HG03103 (cell line): Measurements from ENCODE around the gene BAD.

Source experiments
- ATAC-seq: cut with Tn5 transposase; IDR thresholded peaks from one replicate; pipeline ENCODE4 v1.9.1; 2021; ENCODE audit warnings: low read depth; ENCODE audit not compliant: unreplicated experiment

Gene BAD

DNA sequence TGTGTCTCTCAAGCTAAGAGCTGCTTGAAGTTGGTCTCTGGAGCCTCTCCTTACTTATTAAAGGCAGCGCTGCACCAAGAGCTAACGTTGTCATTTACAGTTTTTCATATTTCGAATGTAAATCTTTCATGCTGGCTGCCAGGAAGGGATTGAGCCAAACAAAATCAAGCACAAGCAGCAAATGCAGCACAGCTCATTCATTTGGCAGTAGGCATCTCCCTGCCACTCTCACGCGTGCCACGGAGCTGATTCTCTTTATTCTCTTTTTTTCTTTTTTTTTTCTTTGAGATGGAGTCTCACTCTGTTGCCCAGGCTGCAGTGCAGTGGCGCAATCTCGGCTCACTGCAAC is 51.5 kb downstream of the BAD start:
- no peak for ATAC-seq

DNA sequence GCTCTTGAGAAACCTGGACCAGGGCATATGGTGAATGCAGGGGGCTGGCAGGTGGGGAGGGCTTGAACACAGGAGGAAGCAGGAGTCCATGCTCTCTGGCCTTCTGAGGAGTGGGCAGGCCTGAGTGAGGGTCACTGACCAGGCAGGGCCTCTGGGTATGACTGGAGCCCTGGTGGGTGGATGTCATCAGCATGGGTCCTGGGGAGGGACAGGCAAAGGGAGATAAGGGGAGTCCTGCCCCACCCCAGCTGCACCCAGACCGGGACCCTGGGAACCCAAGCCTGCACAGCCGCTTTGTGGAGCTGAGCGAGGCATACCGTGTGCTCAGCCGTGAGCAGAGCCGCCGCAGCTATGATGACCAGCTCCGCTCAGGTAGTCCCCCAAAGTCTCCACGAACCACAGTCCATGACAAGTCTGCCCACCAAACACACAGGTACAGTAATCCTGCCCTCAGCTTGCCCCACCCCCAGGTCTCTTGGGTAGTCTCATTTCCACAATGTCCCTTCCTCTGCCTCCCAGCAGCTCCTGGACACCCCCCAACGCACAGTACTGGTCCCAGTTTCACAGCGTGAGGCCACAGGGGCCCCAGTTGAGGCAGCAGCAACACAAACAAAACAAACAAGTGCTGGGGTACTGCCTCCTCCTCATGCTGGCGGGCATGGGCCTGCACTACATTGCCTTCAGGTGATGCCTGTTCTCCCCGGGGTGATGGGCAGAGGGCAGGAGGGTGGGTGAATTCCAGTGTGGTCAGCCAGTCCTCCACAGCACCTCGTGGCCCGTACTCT is 52.1 kb downstream of the BAD start:
- ATAC-seq = no peak

DNA sequence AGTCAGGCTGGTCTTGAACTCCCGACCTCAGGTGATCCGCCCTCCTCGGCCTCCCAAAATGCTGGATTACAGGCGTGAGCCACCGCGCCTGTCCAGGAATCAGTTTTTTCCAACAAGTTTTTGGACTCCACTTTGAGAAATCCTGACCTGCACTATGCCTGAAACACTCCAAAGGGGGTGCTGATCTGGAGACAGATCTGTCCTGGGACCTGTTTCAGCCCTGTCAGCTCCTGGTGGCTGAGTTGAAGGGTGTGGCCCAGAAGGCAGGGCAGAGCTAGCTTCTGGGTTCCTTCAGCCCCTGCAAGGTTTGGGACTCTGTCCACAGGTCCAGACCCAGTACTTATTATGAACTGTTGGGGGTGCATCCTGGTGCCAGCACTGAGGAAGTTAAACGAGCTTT is 52.9 kb downstream of the BAD start:
- ATAC-seq = no peak

DNA sequence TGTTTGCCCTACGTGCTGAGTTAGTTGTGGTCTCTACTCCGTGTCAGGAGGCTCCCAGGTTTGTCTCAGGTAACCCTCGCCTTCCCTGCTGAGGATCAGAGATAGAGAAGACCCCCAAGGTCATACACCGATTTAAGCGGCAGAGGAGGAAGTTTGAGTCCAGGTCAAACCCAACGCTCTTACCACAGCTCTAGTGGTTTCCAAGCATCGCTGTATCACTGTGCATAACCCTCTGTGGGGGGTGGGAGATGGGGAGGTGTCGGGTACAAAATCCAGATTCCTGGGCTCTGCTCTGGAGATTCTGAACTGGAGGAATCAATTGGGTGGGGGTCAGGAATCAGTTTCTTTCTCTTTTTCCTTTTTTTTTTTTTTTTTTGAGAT is 53.5 kb downstream of the BAD start:
- ATAC-seq = no peak

DNA sequence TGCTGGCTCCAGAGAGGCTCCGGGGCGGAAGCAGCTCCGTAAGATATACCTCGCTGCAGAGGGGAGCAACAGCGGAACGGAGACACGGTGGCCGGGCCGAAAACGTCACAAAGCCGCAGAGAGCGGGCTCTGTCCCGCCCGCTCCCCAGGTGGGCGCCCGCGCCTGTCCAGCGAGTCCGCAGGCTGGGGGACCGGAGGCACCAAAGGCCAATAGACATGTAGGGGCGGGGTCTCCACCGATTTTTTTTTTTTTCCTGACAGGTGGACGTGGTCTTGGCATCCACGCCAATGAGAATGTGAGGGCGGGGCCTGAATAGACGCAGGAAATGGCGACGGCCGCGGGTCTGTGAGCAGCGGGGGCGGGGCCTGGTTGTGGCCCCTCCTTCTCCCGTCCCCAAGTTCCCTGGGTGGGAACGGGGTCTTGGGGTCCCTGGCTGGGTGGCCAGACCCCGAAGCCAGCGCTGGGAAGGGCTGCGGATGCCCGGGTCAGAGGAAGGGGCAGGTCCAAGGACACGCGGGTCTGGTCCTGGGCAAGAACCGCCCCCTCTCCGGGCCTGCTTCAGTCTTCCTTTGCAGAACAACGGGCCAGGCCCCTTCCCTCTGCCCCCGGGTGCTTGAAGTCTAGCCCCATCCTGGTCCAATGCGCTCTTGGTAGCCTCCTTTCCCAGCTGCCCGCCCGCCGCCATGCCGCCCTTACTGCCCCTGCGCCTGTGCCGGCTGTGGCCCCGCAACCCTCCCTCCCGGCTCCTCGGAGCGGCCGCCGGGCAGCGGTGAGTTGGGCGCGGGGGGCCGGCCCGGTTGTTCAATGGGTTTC is 54.1 kb downstream of the BAD start, which contains the start of gene DNAJC4:
DNAJC4 (plus strand) TSS at position 378 of the 814 bp plus-strand sequence; CDS start at position 685, 307 bp downstream.
- ATAC-seq = no peak

DNA sequence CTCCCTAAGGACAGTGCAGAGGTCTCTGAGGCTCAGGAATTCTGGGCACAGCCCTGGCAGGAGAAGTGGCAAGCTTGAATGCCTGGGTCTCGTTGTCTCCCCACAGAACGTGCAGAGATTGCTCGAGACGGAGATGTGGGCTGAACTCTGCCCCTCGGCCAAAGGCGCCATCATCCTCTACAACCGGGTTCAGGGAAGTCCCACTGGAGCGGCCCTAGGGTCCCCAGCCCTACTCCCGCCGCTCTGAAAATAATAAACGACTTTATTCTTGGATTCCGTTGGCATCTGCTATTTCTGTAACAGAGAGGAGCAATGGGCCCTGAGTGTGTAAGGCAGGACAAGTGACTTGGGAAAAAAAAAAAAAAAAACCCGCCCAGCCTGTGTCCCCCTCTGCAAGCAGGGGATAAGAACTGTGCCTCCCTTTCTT is 54.7 kb downstream of the BAD start:
- no peak for ATAC-seq

DNA sequence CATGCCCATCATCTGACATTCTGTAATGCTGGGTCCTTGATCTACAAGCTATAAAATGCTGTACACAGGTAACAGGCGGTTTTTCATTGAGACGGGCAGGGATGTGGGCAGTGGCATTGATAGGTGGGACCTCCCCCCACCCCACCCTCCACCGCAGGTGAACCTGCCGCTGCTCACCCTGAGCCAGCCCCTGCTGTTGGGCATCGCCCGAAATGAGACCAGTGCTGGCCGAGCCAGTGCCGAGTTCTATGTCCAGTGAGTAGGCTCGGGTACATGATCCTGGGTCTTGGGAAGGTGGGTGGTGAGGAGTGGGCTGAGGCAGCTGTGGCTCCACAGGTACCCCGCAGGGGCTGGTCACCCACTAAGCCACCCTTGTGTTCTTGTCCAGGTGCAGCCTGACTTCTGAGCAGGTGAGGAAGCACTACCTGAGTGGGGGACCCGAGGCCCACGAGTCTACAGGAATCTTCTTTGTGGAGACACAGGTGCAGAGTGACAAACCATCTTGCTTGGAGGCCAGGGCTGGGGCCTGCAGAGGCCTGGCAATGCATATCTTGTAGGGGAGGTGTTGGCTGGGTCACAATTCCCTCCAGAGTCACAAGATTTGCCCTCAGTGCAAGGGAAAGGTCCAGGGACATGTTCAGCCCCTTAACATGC is 55.2 kb downstream of the BAD start:
- no peak for ATAC-seq

DNA sequence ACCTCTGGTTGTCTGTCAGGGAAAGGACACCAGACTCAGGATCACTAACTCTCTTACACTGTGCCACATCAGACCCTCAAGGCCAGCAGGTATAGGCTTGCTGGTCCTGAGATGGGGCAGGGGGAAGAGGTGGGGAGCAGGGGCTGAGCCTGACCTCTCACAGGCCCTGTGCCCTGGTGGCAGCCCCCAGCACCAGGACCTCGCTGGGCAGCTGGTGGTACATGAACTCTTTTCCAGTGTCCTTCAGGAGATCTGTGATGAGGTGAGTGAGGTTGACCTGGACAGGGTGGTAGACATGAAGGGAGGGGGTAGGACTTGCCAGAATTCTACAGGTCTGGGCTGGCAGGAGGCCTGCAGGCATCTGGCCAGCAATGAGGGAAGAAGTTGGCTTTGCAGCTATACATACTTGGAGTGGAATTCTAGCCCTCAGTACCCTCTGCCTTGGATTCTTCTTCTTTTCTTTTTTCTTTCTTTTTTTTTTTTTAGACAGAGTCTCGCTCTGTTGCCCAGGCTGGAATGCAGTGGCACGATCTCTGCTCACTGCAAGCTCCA is 57.0 kb downstream of the BAD start:
- no peak for ATAC-seq

DNA sequence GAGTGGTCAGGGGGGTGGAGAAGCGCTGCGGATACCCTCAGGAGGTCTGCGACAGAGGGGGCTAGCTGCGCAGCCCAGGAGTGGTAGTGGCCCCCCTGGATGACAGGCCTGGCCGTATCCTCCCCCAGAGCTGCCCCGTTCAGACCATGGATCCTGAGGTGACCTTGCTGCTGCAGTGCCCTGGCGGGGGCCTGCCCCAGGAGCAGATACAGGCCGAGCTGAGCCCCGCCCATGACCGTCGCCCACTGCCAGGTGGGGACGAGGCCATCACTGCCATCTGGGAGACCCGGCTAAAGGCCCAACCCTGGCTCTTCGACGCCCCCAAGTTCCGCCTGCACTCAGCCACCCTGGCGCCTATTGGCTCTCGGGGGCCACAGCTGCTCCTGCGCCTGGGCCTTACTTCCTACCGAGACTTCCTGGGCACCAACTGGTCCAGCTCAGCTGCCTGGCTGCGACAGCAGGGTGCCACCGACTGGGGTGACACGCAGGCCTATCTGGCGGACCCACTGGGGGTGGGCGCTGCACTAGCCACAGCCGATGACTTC is 57.9 kb downstream of the BAD start:
- no peak for ATAC-seq

DNA sequence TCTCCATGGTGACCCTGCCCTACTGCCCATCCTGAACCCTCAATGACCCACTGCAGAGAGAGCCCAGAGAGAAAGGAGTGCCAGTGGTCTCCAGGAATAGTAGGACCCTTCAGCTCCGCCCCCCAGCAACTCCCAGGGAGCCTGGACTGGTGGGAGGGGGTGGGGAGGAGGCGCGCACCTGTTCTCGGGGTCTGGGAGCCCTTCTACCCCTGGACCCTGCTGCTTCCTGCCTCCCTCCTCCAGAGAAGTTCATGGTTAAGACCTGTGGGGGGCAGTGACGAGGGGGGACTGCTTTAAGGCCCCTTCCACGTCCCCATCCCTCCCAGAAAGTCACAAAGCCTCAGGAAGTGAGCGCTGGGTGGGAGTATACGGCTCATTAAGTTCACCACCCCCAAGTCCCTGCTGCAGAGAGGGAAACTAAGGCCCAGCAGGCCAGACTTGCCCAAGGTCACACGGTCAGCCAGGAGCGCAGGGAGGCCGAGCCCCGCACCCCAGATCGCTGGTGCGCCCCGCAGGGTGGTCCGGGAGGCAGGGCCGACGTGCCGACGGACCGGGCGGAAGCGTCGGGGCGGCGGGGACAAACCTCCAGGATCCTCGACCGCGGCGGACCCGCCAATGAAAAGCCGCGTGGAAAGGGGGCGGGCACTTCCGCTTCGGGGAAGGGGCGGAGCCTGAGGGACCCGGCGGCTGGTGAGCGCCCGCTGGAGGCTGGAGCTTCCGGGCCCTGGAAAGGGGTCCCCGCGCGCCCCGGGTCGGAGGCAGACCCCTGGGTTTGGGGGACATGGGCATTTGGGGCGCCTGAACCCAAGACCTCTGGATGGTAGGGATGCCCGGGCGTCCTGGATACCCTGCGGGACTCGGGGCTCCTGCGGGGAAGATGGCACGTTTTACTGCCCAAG is 58.6 kb downstream of the BAD start, which contains the start of the genes NUDT22 and TRPT1:
NUDT22 (plus strand) TSS at position 667 of the 899 bp plus-strand sequence. CDS start 379 bp downstream, outside the sequence.
TRPT1 (minus strand) TSS at position 579 of the 899 bp plus-strand sequence; CDS start at position 253, 326 bp downstream.
- ATAC-seq = peak; percentile 41

DNA sequence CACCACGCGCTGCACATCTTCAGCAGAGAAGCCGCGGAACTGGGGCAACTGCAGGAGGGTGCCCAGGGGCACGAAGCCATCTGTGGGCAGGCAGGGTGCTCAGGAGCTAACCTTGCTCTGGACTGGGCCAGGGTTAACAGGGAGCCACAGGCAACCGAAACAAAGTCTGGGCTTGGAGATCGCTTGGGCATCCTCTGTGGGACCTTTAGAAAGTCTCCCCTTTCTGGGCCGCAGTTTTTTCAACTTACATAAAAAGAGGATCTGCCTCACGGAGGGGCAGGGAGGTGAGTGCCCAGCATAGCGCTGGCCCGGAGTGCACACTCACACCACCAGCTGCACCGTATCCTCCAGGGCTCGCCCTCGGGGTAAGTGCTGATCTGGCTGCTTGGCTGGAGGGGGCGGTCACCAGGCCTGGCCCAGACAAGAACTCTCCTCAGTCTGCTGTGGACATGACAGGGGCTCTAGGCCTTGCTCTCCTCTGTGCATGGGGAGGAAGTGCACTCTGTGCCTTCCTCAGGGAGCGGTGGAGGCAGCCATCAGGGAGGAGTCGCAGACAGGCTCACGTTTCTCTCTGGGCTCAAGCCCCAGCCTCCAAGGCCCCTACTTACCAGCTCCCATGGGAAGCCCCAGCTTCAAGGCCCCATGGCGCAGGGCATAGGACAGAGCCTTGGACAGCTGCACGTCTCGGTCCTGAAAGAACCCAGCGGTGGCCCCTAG is 59.4 kb downstream of the BAD start:
- no peak for ATAC-seq

DNA sequence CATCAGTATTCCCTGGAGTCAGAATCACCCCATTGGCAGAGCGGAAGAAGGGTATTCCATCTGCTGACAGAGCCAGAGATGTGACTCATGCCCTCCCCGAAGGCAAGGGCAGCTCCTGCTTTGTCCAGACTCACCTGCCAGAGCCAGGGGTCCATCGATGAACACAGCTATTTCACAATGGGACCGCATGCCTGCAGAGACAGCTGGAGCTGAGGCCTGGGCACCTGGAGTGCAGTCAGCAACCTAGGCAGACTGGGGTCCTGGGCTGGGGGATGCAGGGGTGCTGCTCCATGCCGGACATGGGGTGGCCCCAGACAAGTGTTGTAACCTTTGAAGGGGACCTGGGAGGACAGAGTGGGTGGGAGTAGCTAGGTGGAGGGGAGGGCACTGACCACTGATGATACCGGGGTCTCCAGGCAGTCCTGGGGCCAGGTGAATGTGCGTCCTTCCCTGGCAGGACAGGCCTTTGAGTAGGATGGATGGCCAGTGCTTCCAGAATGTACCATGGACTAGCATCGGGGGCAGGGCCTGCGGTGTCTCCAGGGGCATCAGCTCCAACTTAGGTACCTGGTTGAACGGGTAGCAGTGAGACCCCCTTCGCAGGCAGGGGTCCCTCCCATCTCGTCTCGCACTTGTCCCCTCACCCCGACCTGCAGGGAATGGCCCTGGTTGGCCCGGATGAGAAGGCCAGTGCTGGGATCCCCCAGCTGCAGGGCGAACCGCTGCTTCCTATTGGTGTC is 60.1 kb downstream of the BAD start:
- no peak for ATAC-seq

DNA sequence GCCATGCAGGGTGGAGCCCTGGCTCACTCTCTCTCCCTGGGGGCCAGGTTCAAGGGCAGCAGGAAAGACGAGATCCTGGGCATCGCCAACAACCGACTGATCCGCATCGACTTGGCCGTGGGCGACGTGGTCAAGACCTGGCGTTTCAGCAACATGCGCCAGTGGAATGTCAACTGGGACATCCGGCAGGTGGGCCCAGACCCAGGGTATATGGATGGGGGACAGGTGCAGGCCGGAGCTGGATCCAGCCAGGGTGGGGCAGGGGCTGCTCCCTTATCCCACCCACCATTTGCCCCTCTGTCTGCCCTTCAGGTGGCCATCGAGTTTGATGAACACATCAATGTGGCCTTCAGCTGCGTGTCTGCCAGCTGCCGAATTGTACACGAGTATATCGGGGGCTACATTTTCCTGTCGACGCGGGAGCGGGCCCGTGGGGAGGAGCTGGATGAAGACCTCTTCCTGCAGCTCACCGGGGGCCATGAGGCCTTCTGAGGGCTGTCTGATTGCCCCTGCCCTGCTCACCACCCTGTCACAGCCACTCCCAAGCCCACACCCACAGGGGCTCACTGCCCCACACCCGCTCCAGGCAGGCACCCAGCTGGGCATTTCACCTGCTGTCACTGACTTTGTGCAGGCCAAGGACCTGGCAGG is 61.3 kb downstream of the BAD start:
- no peak for ATAC-seq

DNA sequence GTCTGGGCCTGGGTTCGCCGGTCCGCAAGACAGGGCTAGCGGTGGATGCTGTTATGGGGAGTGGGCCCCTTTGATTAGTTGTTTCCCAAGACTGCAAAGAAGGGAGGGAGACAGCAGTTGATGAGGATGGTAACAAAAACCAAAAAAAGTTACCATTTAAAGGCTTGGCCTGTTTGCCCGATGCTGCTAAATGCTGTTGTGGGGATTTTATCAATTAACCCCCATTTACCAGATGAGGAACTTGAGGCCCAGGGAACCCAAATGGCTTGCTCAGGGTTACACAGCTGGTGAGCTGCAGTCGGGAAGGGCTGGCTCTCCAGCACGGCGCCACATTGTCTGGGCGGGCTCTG is 61.8 kb downstream of the BAD start:
- no peak for ATAC-seq

DNA sequence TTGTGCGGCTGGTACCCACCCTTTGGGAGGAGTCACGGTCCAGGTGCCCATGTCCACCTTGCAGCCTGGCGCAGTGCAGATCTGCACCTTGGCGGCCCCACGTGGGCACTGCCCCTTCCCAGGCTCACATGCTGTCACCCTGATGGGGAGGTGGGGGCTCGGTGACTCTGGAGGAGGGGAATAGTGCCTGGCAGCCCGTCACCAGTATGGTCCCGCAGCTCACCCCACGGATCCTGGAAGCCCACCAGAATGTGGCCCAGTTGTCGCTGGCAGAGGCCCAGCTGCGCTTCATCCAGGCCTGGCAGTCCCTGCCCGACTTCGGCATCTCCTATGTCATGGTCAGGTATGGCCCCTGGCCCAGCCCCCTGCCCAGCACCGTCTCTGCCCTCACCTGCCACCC is 63.7 kb downstream of the BAD start:
- no peak for ATAC-seq

DNA sequence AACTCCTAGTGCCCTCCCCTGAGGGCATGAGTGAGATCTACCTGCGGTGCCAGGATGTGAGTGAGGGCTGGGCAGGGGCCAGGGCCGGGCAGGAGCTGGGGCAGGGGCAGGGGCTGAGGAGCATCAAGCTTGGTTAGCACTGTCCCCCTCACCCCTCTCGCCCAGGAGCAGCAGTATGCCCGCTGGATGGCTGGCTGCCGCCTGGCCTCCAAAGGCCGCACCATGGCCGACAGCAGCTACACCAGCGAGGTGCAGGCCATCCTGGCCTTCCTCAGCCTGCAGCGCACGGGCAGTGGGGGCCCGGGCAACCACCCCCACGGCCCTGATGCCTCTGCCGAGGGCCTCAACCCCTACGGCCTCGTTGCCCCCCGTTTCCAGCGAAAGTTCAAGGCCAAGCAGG is 64.2 kb downstream of the BAD start:
- no peak for ATAC-seq
